ENCODE data around the gene PAX9. TPM values are rescaled to one million over a fixed set of nuclear protein-coding genes. Genes with fewer than 3 reads are reported as not detected.

The PAX9 gene
- 5.5 and 7.3 TPM in 2 replicates for total RNA-seq (2022)
- percentile 60 among the genes with signal in this experiment for Bru-seq, nascent RNA
- BruChase-seq, experiment 1, labeled RNA remaining after a 6-hour chase: percentile 38 among the genes with signal in this experiment
- percentile 56 among the genes with signal in this experiment for BruChase-seq, experiment 2, labeled RNA remaining after a 2-hour chase
- long read RNA-seq, full-length matches to known transcripts: 6 of 11 reads
- long read RNA-seq, partial matches to known transcripts: 1 of 11 reads
- long read RNA-seq, other reads (novel, unspliced or antisense): 4 of 11 reads

DNA sequence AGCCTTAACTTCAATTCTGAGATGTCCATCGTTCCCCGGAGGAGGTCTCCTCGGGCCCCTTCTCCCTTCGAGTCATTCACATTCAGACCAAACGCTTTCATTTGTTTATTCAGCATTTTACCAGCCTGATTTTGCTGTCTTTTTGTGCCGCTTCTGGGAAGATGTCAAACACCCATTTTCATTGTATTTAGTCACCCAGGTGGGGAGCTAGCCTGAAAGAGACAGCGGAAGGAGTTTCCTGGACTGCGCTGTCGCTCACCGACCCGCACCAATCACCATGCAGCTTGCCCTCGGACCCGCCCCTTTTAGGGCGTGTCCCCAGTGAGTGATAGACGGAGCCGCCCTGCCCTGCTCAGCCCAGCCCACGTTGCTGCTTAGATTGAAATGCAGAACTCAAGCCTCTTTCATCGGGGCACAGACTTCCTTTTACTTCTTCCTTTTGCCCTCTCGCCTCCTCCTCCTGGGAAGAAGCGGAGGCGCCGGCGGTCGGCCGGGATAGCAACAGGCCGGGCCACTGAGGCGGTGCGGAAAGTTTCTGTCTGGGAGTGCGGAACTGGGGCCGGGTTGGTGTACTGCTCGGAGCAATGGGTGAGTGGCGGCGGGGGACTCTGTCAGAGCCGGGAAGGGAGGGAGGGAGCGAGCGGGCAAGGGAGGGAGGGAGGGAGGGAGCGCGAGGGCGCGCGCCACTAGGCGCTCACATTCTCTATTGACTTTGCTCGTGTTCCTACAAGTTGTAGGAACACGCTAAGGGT is at the start of gene PAX9:
PAX9 (plus strand) TSS at position 355 of the 752 bp plus-strand sequence; CDS start at position 585, 230 bp downstream.
- H3K36me3 Mint-ChIP-seq (ENCODE audit: insufficient read depth, unreplicated experiment): peaks cover 7% of the 10 kb centered on the region
- POLR2A ChIA-PET: interaction anchor here (0.6 to 2.7 kb wide), 22 partner anchors 8 to 829 kb away, joined by 3 to 29 read pairs (median 3); partner anchors contain the start of gene SLC25A21
- intact Hi-C loops (cut with micrococcal nuclease): loop anchor here (1.0 to 5.0 kb wide), 3 partner anchors 86 to 456 kb away; no protein-coding TSS in a partner anchor
- peak within 1 kb of the TSS; percentile 97 for H3K4me3 Mint-ChIP-seq (ENCODE audit: unreplicated experiment)
- TF ChIP-seq, protein P1, sequence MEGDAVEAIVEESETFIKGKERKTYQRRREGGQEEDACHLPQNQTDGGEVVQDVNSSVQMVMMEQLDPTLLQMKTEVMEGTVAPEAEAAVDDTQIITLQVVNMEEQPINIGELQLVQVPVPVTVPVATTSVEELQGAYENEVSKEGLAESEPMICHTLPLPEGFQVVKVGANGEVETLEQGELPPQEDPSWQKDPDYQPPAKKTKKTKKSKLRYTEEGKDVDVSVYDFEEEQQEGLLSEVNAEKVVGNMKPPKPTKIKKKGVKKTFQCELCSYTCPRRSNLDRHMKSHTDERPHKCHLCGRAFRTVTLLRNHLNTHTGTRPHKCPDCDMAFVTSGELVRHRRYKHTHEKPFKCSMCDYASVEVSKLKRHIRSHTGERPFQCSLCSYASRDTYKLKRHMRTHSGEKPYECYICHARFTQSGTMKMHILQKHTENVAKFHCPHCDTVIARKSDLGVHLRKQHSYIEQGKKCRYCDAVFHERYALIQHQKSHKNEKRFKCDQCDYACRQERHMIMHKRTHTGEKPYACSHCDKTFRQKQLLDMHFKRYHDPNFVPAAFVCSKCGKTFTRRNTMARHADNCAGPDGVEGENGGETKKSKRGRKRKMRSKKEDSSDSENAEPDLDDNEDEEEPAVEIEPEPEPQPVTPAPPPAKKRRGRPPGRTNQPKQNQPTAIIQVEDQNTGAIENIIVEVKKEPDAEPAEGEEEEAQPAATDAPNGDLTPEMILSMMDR (IDR thresholded peaks at IDR 0.05; ENCODE audit: unreplicated experiment): no peak
- peak; percentile 96 for DNase-seq (ENCODE audit: unreplicated experiment)
- CTCF ChIA-PET: interaction anchor here (0.6 to 7.5 kb wide), 13 partner anchors 13 to 783 kb away, joined by 3 to 41 read pairs (median 3); no protein-coding TSS in a partner anchor
- no peaks in the 10 kb centered on the region for H3K27me3 Mint-ChIP-seq (ENCODE audit: insufficient read depth, unreplicated experiment)
- H3K27ac Mint-ChIP-seq (ENCODE audit: low read depth, unreplicated experiment): peak within 1 kb of the TSS; percentile 92
- peaks cover 27% of the 10 kb centered on the region for H3K4me1 Mint-ChIP-seq (ENCODE audit: insufficient read depth, unreplicated experiment)
- no peaks in the 10 kb centered on the region for H3K9me3 Mint-ChIP-seq (ENCODE audit: unreplicated experiment)
- no TSS peak for BruUV-seq (replicated peaks)

DNA sequence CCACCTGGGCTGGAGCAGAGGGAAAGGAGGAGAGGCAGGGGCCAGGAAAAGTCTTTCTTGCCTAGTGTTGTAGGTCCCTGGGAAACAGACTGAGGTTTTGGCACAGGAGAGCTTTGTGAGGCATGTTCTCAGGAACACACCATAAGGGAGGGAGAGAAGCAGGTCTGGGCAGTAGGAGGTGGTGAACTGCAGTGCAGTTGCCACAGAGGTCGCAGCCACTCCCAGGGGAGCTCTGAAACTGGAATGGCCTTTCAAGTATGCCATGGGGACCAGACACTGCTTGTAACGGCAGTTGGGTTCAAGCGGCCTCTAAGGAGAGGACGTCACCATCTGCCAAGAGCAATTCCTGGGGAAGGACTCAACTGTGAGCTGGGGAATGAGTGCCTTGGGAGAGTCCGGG is 43.8 kb upstream of the PAX9 start:
- Mint-ChIP-seq H3K4me1 (ENCODE audit: insufficient read depth, unreplicated experiment) (no peaks in the 10 kb centered on the region), H3K9me3 (ENCODE audit: unreplicated experiment) (no peaks in the 10 kb centered on the region), H3K27ac (ENCODE audit: low read depth, unreplicated experiment) (no peak overlapping the region), H3K36me3 (ENCODE audit: insufficient read depth, unreplicated experiment) (no peaks in the 10 kb centered on the region), H3K27me3 (ENCODE audit: insufficient read depth, unreplicated experiment) (no peaks in the 10 kb centered on the region), H3K4me3 (ENCODE audit: unreplicated experiment) (no peak overlapping the region)
- no peak for DNase-seq (ENCODE audit: unreplicated experiment)
- TF ChIP-seq, protein P1 (IDR thresholded peaks at IDR 0.05; ENCODE audit: unreplicated experiment): no peak
- POLR2A ChIA-PET: no interaction called here
- CTCF ChIA-PET: interaction anchor here (0.5 to 1.0 kb wide), 5 partner anchors 9 to 670 kb away, joined by 3 to 6 read pairs (median 3); no protein-coding TSS in a partner anchor
- intact Hi-C loops (cut with micrococcal nuclease): no loop called here
- no TSS peak for BruUV-seq (replicated peaks)

DNA sequence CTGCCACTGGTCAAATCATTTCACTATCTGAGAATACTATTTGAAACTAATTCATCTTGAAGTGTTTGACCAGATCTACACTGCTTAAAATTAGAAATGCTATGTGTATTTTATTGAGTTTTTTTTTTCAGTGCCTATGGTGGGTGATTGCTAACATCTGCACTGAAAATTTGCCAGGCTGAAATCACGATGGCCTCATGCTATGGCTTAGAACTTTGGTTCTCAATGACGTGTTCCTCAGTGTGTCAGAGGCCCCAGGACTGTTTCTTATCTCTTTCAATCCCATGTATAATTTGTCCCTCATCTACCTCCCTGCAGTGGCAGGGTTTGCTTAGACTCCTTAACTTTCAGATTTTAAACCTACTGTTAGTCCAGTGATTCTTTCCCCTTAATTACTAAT is 43.0 kb upstream of the PAX9 start:
- H3K4me3 Mint-ChIP-seq (ENCODE audit: unreplicated experiment): no peak overlapping the region
- no peaks in the 10 kb centered on the region for H3K9me3 Mint-ChIP-seq (ENCODE audit: unreplicated experiment)
- H3K36me3 Mint-ChIP-seq (ENCODE audit: insufficient read depth, unreplicated experiment): no peaks in the 10 kb centered on the region
- intact Hi-C loops (cut with micrococcal nuclease): no loop called here
- H3K27me3 Mint-ChIP-seq (ENCODE audit: insufficient read depth, unreplicated experiment): no peaks in the 10 kb centered on the region
- TF ChIP-seq, protein P1 (IDR thresholded peaks at IDR 0.05; ENCODE audit: unreplicated experiment): no peak
- H3K27ac Mint-ChIP-seq (ENCODE audit: low read depth, unreplicated experiment): no peak overlapping the region
- ChIA-PET POLR2A (no interaction called here), CTCF (interaction anchor here (0.7 to 1.8 kb wide), 3 partner anchors 13 to 529 kb away, joined by 3 to 6 read pairs (median 4); no protein-coding TSS in a partner anchor)
- no TSS peak for BruUV-seq (replicated peaks)
- DNase-seq (ENCODE audit: unreplicated experiment): no peak
- H3K4me1 Mint-ChIP-seq (ENCODE audit: insufficient read depth, unreplicated experiment): no peaks in the 10 kb centered on the region

DNA sequence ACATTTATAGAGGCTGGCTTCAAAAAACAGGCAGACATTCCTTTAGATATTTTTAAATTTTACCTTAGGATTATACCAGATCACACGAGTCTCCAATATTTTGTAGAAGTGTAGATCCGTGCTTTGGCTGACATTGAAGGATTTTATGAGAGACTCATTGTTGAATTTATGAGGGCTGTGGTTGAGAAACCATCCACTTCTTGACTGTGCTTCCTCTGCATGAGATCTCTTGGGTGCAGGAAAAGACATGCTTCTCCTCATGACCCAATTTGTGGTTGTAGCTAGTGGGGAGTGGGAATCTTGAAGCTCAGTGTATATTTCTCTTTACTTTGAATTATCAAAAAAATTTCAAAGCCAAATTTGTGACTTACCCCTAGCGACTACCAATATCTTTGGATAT is 42.5 kb upstream of the PAX9 start:
- CTCF ChIA-PET: interaction anchor here (0.6 to 1.8 kb wide), 2 partner anchors 12 to 324 kb away, joined by 3 to 4 read pairs; no protein-coding TSS in a partner anchor
- Mint-ChIP-seq H3K9me3 (ENCODE audit: unreplicated experiment) (no peaks in the 10 kb centered on the region), H3K4me1 (ENCODE audit: insufficient read depth, unreplicated experiment) (no peaks in the 10 kb centered on the region), H3K27ac (ENCODE audit: low read depth, unreplicated experiment) (no peak overlapping the region), H3K4me3 (ENCODE audit: unreplicated experiment) (no peak overlapping the region), H3K27me3 (ENCODE audit: insufficient read depth, unreplicated experiment) (no peaks in the 10 kb centered on the region), H3K36me3 (ENCODE audit: insufficient read depth, unreplicated experiment) (no peaks in the 10 kb centered on the region)
- DNase-seq (ENCODE audit: unreplicated experiment): no peak
- TF ChIP-seq, protein P1 (IDR thresholded peaks at IDR 0.05; ENCODE audit: unreplicated experiment): no peak
- BruUV-seq (replicated peaks): no TSS peak
- POLR2A ChIA-PET: interaction anchor here (1.1 kb wide), 1 partner anchor 28 kb away, joined by 4 read pairs; no protein-coding TSS in a partner anchor
- intact Hi-C loops (cut with micrococcal nuclease): no loop called here
